GM19239 (cell line): Measurements from ENCODE around the gene H2AZ1.
"Not testable (repeated sequence)": the region's sequence is repeated elsewhere in the genome, so short reads cannot be mapped to it uniquely, and the experiment has no call there.

Experiments
- DNase-seq: peaks from one replicate; pipeline ENCODE4 v3.0.0; 2011; ENCODE audit warnings: low spot score; ENCODE audit not compliant: insufficient read length
- FAIRE-seq: peaks from 2 replicates; lab custom pipeline; 2011; peaks lifted over from hg19 to GRCh38; lab: Jason Lieb, UNC

H2AZ1 gene

DNA sequence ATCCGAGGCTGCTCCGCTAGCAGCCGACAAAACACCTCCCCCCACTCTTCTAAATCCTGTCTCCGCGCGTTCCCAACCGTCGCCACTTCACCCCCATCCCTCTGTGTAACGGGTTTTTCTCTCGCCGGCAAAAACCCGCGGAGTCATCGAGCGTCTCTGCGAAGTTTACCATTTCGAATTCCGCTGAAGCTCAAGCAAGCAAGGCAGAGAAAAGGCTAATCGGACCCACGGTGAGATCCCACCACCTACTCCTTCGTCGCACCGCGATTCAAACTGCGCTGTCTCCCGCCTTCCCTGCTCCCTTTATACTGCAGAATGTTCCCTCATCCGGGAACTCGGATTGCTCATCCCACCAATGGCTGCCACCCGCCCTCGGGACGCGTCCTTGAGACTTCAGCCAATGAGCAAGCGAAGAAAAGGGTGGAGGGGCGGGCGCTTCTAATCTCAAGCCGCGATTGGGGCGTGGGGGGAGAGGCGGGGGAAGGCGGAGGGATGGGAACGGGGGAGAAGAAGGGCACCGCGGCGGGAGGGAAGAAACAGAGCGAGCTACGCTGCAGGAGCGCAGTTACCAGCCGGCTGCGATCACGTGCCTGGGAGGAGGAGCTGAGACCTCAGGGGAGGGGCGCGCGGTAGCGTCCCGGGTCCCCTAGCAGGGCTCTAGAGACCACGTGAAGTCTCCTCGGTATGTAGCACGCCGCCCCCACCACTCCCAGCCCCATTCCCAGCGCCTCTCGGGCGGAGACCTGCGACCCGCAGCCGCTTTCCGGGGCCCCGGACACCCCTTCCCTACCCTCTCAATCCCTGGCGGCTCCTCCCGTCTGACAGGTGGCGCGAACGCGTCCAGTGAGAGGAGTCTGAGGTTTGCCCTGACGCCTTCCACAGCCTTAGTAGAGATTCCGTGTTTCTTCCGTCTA lies at the start of gene H2AZ1:
Gene H2AZ1 (minus strand): TSS at position 277 of the 914 bp plus-strand sequence. CDS start 105 bp downstream, at position 172.
- DNase-seq (peak; percentile 86), FAIRE-seq (peak; percentile 90)

- DNase-seq (no peak), FAIRE-seq (no peak)
Measured at GRCh38 chr4:99998062-99998867, 48.2 kb upstream of the H2AZ1 start.

- FAIRE-seq = no peak
- no peak for DNase-seq
Measured at GRCh38 chr4:99991741-99992140, 41.7 kb upstream of the H2AZ1 start.

DNA sequence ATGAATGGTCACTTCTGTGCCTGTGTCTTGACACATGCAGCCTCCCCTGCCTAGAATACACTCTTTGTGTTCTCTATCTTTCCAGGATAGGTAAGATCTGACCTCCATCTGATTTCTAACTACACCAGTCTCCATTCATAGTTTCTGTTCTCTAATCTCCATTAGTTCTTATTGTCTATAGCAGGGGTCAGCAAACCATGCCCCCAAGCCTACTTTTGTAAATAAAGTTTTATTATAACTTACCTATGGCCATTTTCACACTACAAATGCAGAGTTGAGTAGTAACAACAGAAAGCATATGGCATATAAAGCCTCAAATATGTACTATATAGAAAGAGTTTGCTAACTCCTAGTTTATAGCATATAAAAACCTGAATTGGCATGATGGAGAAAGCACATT lies 37.6 kb upstream of the H2AZ1 start:
- no peak for FAIRE-seq
- no peak for DNase-seq

- DNase-seq = no peak
- FAIRE-seq = no peak
Measured at GRCh38 chr4:99986792-99987191, 36.7 kb upstream of the H2AZ1 start.

DNA sequence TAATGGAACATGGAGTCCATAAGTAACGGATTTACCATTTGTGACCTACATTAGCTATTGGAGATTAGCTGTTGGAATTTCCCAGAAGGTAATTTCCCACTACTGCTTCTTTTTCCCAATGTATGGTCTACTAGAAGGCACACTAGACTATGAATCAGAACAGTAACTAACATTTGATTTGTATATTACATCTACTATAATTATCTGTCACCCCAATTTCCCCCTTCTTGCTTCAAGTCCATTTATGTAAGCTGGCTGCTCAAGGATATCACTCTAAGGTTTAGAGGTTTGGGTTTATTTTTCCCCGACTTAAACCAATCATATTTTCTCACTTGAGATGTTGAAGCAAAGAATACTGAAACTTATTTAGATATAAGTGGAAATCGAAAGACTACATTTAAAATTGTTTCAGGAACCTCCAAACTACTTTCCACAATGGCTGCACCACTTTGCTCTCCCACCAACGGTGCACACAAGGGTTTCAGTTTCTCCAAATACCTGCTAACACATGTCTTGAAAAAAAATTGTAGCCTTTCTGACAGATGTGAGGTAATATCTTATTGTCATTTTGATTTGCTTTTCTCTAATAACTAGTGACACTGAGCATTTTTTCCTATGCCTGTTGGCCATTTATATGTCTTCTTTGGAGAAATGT lies 33.3 kb upstream of the H2AZ1 start:
- no peak for DNase-seq
- FAIRE-seq = no peak

DNA sequence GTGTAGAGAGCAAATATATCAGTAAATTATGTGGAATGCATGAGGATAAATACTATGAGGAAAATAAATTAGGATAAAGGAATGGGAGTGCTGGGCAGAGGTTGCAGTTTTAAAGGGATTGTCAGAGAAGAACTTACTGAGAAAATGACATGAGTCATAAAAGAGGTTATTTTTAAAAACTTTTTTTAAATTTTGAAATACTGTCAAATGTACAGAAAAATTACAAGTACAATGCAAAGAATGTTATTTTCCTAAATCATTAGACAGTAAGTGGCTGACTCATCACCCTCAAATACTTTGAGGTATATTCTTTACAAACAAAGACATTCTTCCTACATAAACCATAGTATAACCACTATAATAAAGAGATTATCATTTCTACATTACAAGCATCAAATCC lies 29.8 kb upstream of the H2AZ1 start:
- no peak for DNase-seq
- no peak for FAIRE-seq

GRCh38 chr4:99971453-99972111 lies 21.5 kb upstream of the H2AZ1 start:
- DNase-seq (no peak), FAIRE-seq (no peak)

DNA sequence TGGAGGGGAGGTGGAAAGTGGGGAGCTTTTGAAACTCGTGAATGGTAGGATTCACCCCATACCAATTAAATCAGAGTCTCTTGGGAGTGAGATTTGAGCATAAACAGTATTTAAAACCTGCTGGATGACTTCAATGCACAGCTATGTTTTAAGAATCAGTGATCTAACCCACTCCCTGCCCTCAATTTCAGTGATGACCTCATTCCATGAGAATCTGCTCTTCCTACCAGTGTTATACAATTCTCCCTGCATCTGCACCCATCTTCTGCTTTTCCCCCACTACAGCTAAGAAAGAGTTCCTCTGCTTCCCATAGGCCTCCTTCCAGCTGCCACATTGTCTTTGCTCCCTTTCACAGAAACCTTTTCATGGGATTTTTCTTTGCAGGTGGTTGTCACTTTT lies 18.3 kb upstream of the H2AZ1 start:
- no peak for DNase-seq
- FAIRE-seq = no peak

- no peak for FAIRE-seq
- no peak for DNase-seq
Measured at GRCh38 chr4:99966692-99967091, 16.6 kb upstream of the H2AZ1 start.

DNA sequence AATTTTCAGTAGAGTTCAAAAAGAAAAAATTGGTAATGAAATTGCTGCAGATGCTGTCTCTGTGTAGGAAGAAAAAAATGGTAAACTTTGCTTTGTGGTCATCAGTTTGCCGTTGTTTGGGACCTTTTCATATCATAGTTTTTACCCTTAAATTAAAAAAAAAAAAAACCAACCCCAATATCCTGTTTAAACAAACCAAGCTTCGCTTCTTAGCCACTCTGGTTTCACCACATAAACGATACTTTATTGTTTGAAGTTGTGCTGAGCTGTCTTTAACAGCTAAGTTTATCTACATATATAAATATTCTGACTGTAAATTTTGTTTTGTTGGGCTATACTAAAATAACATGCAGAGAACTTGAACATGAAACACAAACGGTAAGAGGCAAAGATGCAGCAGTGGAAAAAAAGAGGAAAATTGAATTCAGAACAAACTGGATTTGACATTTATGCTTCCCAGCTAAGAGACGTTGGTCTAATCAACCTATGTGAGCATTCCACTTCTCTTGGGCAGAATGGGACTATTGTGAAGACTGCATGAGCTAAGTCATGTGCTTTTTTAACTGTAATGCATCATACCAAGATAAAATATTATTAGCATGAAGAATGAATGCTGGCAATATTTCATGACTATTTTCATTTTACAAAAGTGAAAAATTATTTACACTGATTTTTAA lies 15.7 kb upstream of the H2AZ1 start:
- FAIRE-seq = no peak
- DNase-seq = no peak

- DNase-seq = no peak
- no peak for FAIRE-seq
Measured at GRCh38 chr4:99965173-99965572, 15.1 kb upstream of the H2AZ1 start.

DNA sequence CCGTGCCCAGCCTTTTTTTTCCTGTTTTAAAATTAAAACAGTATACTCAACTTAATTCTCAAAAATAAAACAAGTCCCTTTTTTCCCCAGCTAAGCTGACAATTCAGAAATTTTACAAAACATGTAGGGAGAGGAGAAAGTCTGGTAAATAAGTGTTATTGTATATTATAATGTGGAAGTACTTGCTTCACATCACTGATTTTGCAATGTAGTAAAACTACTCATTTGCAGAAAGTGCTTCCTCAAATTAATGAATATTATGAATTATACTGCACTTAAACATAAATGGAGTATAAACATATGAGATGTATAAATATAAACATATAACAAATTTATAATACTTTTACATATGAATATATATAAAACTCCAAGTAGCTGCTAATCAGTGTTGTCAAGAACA lies 11.6 kb upstream of the H2AZ1 start:
- FAIRE-seq (no peak), DNase-seq (no peak)

DNA sequence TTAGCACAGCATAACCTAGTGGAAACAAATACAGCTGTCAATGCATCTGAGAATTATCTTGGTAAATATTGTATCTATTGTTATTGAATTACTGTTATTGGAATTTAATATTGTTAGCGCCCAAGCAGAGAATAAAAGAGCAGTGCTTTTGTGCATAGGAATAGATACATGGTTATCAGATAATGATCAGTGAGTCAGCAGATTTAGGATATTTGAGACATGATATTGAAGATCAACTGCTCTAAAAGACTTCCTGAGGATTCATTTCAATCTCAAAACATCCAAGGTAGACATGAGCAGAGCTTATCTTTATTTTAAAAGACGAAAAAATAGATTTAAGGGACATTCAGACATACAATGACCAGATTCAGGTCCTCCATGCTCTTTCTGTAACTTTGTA lies 10.6 kb upstream of the H2AZ1 start:
- FAIRE-seq (no peak), DNase-seq (no peak)

- not testable (repeated sequence) for DNase-seq, FAIRE-seq
Measured at GRCh38 chr4:99958207-99958606, 8.1 kb upstream of the H2AZ1 start.

DNA sequence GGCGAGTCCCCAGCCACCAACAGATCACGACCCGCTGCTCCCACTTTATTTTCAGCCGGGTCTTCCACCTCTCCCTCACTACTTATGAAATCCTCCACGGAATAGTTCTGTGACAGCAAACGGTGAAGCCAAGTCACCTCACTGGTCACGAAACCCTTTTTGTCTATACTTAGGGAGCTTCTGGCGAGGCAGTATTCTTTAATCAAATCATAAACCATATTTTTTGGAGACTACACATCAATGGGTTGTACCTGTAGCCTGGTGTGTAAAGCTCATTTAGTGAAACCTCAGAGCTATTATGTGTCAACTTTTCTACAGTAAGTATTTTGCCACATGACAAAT lies 809 bp upstream of the H2AZ1 start:
- FAIRE-seq (no peak), DNase-seq (no peak)

- FAIRE-seq = peak; percentile 92
- DNase-seq = peak; percentile 61
Measured at GRCh38 chr4:99949034-99949998, 759 bp downstream of the H2AZ1 start.

- DNase-seq (no peak), FAIRE-seq (no peak)
Measured at GRCh38 chr4:99947608-99948007, 2.5 kb downstream of the H2AZ1 start.

GRCh38 chr4:99947190-99947578 lies 2.9 kb downstream of the H2AZ1 start:
- no peak for DNase-seq
- FAIRE-seq = no peak
